Stimulated activated CD4-positive, alpha-beta T cell treated with anti-CD3 and anti-CD28 coated beads, Interleukin-15, amount 100 ng/mL, for 48 hours (primary cell): Measurements from ENCODE around the gene CCT8L2.
"Not testable (repeated sequence)": the region's sequence is repeated elsewhere in the genome, so short reads cannot be mapped to it uniquely, and the experiment has no call there.

Experiments
- DNase-seq, 2 donors: peaks; one replicate each; pipeline ENCODE4 v3.0.0-alpha.2; 2020; ENCODE audit warnings: low read depth in 2 of 2

Gene CCT8L2

GRCh38 chr22:16594026-16594425, 1.4 kb upstream of the CCT8L2 start:
- no peak for DNase-seq

DNA sequence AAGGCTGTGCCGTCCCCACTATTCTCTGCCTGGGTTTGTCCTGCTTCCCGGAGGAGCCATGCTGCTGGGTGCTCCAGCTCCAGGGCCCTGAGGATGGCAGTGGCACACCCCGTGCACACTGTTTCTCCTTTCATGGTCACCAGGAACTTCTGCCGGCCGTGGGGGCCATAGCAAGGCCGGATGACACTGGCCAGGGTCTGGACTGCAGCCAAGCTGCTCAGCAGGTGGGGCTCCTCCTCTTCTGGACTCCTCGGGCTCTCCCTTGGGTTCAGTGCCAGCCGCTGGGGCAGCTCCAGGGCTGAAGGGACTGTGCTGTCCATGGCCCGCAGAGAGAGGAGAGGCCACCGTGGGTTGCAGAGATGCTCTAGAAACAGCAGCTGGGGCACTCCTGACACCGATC, 379 bp downstream of the CCT8L2 start:
- not testable (repeated sequence) for DNase-seq

DNA sequence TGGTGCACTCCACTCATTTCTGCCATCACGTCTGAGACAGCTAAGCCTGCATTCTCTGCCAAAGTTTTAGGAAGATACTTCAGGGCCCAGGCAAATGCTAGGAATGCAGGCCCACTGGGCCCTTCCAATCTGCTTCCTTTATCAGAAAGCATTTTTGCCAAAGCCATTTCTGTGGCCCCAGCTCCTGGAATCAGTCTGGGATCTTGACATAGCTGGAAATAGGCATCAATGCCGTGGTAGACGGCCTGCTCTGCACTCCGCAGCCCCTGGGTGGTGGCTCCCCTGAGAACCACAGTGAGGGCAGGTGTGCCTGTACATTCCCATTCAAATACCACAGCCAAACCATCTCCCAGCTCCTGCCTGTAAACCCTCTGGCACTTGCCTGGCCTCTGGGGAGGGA, 1.5 kb downstream of the CCT8L2 start:
- not testable (repeated sequence) for DNase-seq

DNA sequence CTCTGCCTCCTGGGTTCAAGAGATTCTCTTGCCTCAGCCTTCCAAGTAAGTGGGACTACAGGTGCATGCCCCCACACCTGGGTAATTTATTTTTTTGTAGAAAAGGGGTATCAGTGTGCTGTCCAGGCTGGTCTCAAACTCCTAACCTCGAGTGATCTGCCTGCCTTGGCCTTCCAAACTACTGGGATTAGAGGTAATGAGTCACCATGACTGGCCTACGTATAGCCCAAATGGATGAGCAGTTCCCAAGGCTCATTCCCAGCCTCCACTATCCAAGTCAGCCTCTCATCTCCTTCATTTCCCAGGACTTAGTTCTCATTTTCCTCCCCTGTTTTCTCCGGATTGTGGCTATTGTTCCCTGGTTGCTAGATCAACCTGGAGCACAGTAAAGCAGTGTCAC, 5.6 kb downstream of the CCT8L2 start:
- no peak for DNase-seq

GRCh38 chr22:16586170-16586569, 6.4 kb downstream of the CCT8L2 start:
- DNase-seq = no peak

DNA sequence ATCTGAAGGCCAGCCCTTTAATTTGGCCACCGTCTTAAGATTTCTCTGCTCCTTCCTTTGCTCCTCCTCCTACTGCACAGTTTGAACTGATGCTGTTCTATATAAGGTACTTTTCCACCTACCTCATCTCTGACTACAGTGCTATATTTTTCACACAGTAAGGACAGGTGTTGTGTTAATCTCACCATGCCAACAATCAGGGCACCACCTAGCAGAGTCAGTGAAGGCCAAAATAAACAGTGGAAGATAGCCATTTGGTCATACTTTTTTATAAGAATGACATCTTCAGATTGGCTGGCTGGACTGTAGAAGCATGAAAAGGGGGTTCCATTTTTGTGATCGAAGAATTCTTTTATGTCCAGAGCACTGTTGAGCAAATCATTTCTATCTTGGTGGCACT, 11.7 kb downstream of the CCT8L2 start:
- DNase-seq = not testable (repeated sequence)

DNA sequence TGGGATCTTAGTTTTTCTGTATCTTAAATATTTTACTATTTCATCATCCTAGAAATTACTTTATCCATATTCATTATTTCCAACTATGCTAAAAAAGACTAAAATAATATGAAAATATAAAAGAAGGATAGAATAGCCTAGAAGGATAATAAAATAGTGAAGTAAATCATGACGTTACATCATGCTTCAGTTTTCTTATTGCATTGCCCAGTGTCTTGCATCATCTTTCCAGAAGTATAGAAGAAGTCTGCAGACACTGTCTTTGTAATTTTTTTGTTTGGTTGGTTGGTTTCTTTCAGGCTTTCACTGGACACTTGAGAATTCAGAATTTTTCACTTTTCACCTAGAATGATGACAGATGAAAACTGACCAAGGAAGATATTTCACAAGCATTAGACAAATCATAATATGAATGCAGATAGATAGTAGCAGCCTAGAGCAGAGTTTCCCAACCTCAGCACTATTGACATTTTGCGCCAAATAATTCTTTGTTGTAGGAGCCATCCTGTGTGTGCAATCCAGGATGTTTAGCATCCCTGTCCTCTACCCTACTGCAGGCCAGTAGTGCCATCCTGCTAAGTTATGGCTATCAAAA, 23.3 kb downstream of the CCT8L2 start:
- not testable (repeated sequence) for DNase-seq

GRCh38 chr22:16568425-16568758, 24.2 kb downstream of the CCT8L2 start:
- DNase-seq = no peak

- not testable (repeated sequence) for DNase-seq
Measured at GRCh38 chr22:16567617-16568424, 24.8 kb downstream of the CCT8L2 start.

- not testable (repeated sequence) for DNase-seq
Measured at GRCh38 chr22:16566421-16567151, 26.0 kb downstream of the CCT8L2 start.

DNA sequence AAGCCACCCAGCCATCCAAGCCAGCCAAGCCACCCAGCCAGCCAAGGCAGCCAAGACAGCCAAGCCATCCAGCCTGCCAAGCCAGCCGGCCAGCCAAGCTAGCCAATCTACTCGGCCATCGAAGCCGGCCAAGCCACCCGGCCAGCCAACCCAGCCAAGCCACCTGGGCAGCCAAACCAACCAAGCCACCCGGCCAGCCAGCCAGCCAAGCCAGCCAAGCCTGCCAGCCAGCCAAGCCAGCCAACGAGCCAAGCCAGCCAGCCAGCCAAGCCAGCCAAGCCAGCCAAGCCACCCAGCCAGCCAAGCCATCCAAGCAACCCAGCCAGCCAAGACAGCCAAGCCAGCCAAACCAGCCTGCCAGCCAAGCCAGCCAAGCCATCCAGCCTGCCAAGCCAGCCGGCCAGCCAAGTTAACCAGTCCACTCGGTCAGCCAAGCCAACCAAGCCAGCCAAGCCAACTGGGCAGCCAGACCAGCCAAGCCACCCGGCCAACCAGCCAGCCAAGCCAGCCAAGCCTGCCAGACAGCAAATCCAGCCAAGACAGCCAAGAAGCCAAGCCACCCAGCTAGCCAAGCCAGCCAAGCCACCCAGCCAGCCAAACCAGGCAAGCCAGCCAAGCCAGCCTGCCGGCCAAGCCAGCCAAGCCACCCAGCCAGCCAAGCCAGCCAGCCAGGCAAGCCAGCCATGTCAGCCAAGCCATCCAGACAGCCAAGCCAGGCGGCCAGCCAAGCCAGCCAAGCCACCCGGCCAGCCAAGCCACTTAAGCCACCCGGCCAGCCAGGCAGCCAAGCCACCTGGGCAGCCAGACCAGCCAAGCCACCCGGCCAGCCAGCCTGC, 26.8 kb downstream of the CCT8L2 start:
- DNase-seq = not testable (repeated sequence)

DNA sequence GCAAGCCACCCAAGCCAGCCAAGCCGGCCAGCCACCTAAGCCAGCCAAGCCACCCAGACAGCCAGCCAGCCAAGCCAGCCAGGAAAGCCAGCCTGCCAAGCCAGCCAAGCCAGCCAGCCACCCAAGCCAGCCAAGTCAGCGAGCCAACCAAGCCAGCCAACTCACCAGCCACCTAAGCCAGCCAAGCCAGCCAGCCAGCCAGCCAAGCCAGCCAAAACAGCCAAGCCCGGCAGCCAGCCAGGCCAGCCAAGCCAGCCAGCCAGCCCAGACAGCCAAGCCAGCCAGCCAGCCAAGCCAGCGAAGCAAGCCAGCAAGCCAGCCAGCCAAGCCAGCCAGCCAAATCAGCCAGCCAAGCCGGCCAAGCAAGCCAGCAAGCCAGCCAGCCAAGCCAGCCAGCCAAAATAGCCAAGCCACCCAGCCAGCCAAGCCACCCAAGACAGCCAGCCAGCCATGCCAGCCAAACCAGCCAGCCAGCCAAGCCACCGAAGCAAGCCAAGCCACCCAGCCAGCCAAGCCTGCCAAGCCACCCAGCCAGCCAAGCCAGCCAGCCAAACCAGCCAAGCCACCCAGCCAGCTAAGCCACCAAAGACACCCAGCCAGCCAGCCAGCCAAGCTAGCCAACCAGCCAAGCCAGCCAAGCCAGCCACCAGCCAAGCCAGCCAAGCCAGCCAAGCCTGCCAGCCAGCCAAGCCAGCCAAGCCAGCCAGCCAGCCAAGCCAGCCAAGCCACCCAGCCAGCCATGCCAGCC, 27.6 kb downstream of the CCT8L2 start:
- not testable (repeated sequence) for DNase-seq

- no peak for DNase-seq
Measured at GRCh38 chr22:16563555-16564520, 28.8 kb downstream of the CCT8L2 start.

GRCh38 chr22:16562711-16563554, 29.7 kb downstream of the CCT8L2 start:
- DNase-seq = no peak

- not testable (repeated sequence) for DNase-seq
Measured at GRCh38 chr22:16561093-16561658, 31.4 kb downstream of the CCT8L2 start.

DNA sequence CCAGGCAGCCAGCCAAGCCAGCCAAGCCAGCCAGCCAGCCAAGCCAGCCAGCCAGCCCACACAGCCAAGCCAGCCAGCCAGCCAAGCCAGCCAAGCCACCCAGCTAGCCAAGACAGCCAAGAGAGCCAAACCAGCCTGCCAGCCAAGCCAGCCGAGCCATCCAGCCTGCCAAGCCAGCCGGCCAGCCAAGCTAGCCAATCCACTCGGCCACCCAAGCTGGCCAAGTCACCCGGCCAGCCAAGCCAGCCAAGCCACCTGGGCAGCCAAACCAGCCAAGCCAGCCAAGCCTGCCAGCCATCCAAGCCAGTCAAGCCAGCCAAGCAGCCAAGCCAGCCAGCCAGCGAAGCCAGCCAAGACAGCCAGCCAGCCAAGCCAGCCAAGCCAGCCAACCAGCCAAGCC, 32.0 kb downstream of the CCT8L2 start:
- DNase-seq = not testable (repeated sequence)

- DNase-seq = not testable (repeated sequence)
Measured at GRCh38 chr22:16559996-16560395, 32.6 kb downstream of the CCT8L2 start.

DNA sequence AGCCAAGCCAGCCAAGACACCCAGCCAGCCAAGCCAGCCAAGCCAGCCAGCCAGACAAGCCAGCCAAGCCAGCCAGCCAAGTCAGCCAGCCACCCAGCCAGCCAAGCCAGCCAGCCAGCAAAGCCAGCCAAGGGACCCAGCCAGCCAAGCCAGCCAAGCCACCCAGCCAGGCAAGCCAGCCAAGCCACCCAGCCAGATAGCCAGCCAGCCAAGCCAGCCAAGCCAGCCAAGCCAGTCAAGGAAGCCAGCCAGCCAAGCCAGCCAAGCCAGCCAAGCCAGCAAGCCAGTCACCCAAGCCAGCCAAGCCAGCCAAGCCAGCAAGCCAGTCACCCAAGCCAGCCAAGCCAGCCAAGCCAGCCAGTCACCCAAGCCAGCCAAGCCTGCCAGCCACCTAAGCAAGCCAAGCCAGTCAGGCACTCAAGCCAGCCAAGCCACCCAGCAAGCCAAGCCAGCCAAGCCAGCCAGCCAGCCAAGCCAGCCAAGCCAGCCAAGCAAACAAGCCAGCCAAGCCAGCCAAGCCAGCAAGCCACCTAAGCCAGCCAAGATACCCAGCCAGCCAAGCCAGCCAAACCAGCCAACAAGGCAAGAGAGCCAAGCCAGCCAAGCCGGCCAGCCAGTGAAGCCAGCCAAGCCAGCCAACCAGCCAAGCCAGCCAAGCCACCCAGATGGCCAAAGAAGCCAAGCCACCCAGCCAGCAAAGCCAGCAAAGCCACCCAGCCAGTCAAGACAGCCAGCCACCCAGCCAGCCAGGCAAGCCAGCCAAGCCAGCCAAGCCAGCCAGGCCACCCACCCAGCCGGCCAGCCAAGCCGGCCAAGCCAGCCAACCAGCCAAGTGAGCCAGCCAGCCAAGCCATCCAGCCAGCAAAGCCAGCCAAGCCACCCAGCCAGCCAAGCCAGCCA, 33.3 kb downstream of the CCT8L2 start:
- DNase-seq = no peak
